SHP77 treated with DMSO at 0.1 percent for 48 hours (cell line): Measurements from ENCODE around the gene EDNRA.

Experiments used
- DNase-seq: peaks from one replicate; lab custom pipeline; 2025; lab: John Stamatoyannopoulos, UW

Gene EDNRA

GRCh38 chr4:147589586-147589985 is 108.7 kb downstream of the EDNRA start:
- DNase-seq, result no peak

- DNase-seq, result peak; percentile 8
These were observed 109.5 kb downstream of the EDNRA start for GRCh38 chr4:147590249-147590920.

GRCh38 chr4:147591106-147591505 is 110.2 kb downstream of the EDNRA start:
- no peak for DNase-seq

GRCh38 chr4:147594107-147594506 is 113.2 kb downstream of the EDNRA start:
- no peak for DNase-seq
